Frontal cortex (tissue), 4 donors: Measurements from ENCODE around the gene VDR. TPM values are rescaled to one million over a fixed set of nuclear protein-coding genes. Genes with fewer than 3 reads are reported as not detected.
A peak's percentile ranks its signal among the peaks of the same experiment; 100 is the strongest.

ENCODE experiments used
- DNase-seq, 2 donors: peaks; one replicate each; pipeline ENCODE4 v3.0.0; 2012; ENCODE audit warnings: low spot score in 2 of 2
- FAIRE-seq: peaks from 2 replicates; lab custom pipeline; 2012; peaks lifted over from hg19 to GRCh38; lab: Jason Lieb, UNC
- total RNA-seq: library from RNA; depleted of rRNA; stranded (reverse); fragments of >200 nt; gene quantifications from one replicate; pipeline ENCODE4 v1.2.3, GENCODE V29; 2014
- donor health status: control.
- donor health status: control.
- donor health status: control.

Gene VDR
- total RNA-seq, 1 donor from 2014 or later: not detected

DNA sequence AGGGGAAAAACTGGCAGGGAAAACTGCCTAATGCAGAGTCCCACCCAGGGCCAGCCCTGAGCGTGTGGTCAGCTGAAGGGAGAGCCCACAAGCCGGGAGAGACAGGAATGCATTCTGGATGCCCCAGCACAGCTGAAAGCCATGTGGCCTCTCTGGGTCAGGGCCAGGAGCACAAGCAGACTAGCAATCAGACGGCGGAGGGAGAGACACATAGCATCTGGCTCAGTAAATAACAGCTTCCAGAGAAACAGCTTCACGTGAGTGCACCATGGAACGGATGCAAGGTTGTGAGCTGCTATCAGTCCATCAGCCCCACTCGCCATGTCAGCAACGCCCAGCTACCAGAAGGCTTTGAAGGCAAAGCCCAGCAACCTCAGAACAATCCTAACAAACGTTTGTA, 30.4 kb upstream of the VDR start:
- no peak for DNase-seq
- FAIRE-seq: no peak

DNA sequence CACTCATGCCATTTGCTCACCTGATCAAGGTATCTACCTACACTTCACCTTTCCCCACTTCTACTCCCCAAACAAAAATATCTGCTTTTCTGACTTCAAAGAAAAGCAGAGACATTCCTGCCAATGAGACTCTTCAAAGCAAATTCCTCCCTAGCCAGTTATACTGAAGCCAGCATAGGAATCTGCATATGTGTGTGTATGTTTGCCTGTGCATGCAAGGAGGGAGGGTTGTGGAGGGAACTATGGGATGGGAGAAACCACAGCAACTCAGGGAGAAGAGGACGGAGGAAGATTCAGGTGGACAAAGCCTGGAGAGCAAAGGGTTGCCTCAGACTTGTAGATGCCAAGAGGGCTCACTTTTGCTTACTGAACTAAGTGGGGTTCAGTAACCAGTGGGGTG, 26.4 kb upstream of the VDR start:
- DNase-seq: no peak
- no peak for FAIRE-seq

DNA sequence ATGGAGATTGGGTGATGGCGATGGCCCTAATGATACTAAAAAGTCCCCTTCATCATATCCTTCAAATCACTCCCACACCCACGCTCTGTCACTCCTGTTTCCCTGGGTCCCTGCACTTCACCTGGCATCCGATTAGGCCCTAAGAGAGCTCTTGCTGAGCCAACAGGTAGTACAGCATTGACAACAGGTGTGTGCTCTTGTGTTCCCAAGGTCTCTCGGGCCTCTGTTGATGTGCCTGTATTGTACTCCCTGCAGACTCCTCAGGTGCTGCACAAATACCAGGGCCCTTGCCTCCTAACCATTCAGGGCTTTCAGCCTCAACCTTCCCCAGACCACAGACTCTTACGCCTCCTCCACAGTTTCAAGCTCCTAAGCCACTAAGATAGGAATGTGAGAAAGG, 25.8 kb upstream of the VDR start:
- FAIRE-seq (no peak), DNase-seq (no peak)

DNA sequence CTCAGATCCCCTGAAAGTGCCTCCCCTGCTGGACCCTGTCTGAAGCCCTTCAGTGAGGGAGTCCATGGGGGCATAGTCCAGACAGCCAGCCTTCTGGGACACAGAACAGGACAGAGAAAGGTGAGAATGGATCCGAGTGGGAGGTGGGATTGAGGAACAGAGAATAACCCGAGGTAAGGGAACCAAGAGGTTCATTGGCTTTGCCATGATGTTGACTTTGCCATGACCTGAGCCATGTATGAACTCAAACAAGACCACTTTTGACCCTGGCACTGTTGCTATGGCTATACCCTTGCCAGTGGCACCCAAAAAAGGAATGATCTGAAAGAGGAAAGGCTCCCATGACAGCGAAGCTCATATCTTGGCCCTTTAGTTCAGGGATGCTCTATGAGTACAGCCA, 22.6 kb upstream of the VDR start:
- FAIRE-seq: no peak
- DNase-seq: no peak

DNA sequence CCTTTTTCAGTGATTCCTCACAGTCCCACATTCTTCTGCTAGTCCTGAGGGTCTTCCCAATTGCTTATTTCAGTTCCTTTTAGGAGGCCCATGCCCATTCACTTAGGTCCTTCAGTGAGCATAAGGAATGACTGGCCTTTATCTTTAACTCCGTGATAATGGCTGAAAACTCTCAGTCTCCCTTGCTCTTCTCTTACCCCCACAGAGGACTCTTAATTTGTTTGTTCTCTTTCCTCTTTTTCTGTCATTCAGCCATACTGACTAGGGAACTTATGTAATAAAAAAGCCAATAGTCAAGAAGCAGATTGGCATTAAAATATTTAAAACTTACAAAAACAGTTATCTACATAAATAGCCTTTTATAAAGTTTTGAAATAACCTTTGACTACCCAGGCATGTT, 17.1 kb upstream of the VDR start:
- no peak for FAIRE-seq
- no peak for DNase-seq

DNA sequence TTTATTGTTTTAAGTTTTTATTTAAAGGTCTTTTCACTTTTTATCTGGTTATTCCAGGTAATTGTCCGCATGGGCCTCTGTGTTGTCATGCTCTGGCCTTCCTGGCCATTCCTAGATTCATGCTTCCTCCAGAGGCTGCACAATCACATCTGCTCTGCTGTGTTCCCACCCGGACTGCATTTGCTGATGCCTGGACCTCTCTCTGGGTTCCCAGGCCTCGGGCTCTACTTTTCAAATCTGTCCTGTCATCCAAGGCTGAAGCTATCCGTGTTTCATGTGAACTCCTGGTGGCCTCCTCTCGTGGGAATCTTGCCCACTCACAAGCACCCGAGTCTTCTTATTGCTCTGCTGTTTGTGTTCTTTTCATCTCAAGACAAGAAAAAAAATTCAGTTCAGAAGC, 16.1 kb upstream of the VDR start:
- DNase-seq (no peak), FAIRE-seq (no peak)

DNA sequence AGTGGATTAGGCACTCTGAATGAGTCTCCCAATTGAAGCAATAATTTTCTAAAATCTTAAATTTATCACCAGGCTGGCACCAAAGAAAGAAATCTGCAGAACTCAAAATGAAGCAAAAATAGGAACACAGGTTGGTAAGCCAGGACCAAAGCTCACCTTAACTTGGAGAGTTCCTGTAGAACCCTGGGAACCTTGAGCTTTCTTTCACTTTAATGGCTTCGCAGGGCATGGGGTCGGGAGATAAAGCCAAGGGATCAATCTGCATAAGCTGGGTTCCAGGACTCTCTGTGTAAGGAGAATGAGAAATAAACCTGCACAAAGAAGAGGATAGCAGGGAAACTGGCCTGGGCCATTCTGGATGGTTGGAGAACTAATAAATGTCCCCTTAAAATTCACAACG, 8.3 kb upstream of the VDR start:
- DNase-seq (no peak), FAIRE-seq (no peak)

DNA sequence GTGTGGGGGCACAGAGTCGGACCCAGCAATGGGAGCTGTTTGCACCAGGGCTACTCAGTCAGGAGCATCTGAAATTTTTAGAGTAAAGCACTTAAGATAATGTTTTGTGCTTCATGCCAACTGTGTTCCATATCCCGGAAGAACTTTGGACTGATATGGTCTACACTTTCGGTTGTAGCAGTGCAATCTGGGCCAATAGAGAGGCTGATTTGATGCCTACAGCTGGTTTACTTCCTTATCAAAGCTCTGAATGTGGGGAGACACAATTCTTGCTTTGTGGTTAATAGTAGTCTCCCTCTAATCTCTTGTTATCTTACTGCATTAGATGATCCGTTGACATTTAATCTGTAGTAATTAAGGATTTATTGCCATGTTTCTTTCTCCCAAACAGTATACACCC, 7.8 kb upstream of the VDR start:
- DNase-seq (no peak), FAIRE-seq (no peak)

DNA sequence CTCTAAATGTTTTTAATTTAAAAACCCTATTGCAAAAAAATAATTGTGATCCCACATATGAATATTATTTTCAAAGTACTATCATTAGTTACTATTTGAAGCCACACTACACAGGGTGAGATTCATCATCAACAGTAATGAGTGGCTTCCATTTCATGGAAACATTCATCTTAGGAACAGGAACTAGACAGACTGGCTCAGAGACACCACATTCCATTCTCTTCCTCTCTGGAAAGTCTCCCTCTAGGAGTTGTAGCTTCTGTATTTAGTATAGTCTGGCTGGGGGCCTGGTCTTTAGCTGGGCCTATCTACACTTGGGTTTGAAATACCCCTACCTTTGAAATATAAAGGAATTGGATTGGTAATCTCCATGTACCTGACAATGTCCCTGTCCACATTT, 6.2 kb upstream of the VDR start:
- no peak for DNase-seq
- FAIRE-seq: no peak

DNA sequence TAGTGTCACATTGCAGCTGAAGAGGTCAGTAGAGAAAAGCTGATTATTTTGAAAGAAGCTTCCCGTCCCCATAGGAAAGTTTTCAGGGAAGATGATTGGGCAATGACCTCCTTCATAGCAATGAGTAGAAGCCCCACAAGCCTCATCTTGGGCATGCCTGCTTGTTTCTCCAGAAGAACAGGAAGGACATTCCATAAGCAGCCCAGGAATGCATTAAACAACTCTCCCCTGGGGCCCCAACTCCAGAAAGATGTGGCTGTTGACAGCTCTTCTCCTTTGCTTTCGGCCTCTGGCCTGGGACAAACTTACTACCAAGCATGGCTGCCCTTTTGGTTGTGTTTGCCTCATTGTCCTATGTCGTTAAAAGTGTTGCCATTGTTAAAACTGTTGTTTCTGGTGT, 5.7 kb upstream of the VDR start:
- FAIRE-seq (no peak), DNase-seq (no peak)

DNA sequence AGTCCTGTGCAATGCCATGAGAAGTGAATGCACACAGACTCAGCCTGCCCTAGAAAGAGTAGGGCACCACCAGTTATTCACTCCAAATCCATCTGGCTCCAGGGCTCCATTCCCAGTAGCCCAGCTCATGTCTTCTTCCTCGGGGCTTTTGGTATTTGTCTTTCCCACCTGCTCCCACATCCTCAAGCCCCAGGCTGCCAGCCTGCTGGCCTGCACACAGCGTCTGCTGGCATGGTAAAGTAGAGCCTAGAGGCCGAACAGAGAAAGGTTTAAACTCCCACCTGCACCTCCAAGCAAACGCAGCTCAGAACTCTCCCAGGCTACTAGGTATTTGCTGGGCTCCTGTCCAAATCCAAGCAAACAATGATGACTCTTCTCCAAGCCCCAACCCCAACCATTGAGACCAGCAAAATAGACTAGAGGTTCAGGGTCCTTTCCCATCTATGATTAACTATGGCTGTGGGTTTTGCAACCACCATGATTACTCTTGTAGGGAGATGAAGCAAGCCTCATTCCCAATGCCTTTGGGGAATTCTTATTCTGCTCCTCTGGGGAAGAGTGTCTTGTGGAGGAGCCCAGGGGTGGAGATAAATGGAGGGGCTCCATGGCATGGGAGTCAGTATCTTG, 5.2 kb upstream of the VDR start:
- no peak for DNase-seq
- no peak for FAIRE-seq

DNA sequence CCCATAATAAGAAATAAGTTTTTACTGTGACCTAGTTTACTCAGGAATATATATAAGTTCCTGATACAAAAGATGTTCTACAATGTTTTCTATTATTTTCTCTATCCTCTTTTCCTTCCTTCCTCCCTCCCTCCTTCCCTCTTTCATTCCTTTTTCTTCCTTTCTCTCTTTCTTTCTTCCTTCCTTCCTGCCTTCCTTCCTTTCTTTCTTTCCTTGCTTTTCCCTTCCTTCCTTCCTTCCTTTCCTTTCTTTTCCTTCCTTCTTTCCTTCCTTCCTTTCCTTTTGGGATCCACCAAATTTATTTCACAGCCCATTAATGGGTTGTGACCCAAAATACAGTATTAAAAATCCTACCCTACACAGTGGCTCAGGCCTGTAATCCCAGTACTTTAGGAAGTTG, 3.9 kb upstream of the VDR start:
- no peak for DNase-seq
- FAIRE-seq: no peak

DNA sequence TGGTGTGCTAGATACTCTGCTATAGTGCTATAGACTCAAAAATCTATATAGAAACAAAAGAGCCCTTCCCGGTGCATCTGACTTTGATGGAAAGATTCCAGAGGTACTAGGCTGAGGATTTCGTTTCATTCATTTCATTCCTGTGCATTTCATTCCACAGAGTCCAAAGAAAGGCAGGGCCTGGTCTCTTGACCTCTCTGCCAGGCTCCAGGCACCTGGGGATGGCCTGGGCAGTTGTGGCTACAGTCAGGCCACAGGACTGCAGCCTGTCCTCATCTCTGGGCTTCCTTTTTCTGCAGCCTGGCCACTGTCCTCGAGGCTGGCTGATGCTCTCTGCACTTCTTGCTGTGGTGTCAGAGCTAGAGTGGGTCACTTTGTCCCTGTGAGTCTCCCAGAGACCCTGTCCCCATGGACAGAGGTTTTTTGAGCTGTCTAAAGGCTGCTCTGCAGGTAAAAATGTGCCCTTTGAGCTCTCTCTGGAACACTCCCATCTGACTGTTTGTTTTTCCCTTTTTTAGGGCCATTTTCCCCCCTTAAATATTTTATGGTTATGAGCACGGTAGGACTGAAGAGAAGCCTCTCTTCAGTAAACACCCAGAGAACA, 3.2 kb upstream of the VDR start:
- FAIRE-seq (no peak), DNase-seq (no peak)

DNA sequence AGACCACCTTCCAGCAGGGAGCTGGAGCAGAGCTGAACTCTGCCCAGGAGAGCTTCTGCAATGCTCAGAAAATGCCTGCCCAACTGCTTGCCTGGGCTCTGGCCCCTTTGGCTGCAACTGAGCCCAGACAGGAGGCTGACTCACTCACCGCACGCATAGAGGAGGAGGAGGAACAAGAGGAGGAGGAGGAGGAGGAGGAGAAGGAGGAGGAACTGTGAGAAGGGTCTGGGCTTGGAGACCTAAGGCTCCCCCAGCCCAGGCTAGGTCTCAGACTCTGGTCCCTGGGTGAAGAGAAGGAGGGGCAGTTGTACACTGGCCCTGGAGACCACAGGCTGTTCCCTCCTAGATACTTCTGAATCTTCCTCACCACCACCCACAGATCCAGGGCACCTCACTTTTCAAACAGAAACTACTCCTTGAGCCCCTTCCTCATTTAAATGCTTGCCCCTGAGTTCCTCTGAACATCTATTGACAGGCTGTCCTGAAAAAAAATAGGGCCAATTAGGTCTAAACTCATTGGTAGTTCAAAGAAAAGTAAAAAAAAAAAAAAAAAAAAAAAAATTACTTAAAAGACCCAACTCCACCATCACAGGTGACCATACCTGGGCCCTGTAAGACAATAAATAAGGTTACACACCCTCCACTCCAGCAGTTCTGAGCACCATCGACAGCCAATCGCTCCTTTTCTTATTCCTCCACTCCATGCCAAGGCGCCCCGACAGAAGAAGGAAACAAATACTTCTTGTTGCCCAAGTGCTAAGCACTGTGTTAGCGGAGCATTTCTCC, 674 bp downstream of the VDR start:
- peak in 1 of 2 donors; percentile 20 for DNase-seq

DNA sequence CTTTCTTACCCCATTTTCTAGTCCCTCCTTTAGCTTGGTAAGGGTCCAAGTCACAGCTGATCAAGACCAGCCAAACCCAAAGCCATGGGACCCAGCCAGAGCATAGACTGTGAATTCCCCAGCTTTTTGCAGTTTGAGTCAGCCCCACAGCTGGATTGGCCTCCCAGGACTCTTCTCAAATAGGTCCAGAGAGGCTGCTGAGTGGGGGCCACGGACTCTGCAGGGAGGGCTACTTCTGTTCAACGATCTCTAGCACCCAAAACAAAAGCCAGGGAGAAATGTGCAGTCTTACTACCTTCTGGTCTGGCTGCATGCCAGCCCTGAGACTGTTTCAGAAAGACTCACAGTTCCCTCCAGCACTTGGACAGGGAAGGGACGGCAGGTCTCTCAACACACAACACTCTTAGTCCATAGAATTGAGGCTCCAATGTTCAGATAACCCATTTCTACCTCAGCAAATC, 1.6 kb downstream of the VDR start:
- DNase-seq: no peak
- FAIRE-seq: no peak

More for the DNA sequence above, 674 bp downstream of the VDR start:
- no peak for FAIRE-seq

DNA sequence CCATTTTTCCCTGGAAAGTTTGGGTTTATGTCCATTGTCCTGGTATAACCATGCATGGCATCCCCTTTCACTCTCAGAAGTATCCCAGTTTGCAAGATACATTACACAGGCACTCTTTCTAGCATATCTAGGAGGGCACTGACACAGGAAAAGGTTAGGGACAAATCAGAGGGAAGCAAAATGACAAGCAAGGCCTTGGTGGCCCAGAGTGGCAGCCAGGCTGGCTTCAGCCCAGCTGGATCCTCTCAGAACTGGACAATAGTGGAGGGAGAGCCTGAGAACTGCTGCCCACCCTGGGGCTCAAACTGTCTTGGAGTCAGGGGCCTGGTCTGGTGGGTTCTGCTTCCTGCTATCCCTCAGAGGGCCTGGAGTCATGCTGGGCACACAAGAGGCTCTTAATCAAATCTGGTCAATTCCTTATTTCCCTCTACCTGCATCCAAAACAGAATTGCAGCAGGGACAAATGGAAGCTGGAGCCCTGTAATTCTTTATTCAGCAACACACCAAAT, 2.6 kb downstream of the VDR start:
- no peak for FAIRE-seq
- no peak for DNase-seq

DNA sequence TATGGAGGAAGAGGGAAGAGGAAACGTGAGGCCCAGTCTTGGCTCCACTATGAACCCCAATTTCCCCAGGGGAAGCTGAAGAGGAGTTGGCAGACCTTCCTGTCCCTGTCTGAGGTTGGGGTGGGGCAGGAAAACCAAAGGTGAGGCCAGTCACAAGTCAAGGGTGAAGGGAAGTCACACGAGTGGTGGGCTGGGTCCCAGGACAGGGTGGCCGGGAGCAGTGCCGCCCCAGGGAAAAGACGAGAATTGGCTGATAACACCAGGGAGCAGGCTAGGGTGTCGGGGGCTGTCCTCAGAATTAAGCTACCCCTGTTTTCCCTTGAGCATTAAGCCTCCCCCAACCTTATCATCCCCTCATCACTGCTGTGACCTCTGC, 3.1 kb downstream of the VDR start:
- DNase-seq: no peak
- no peak for FAIRE-seq

DNA sequence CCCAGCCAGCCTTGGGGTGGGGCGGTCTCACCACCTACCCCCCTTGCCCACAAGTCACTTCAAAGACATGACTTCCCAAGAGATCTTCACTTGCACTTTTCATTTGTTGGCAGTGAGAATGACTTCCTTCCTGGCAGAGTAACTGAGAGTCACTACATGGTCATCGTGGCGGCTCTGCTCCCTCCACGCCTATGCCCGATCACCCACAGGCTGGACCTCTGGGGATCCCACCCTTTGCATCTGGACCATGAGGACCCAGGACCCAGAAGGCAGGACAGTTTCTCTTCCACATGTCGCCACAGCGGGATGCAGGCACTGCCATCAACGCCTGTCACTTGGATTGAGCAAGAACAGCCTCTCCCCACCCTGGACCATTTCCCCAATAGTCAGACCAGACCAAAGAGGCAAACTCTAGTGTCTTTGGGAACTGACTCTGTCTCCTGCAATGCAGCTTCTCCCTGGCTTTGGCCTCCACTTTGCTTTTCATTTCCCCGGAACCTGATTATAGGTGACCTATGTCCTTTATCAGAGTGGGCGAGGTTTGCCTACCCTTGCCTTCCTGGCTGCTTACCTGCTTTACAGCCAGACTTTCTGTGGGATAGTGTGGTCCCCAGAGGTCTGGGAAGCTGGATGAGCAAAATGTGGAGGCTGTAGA, 3.6 kb downstream of the VDR start:
- FAIRE-seq: no peak
- DNase-seq: no peak

DNA sequence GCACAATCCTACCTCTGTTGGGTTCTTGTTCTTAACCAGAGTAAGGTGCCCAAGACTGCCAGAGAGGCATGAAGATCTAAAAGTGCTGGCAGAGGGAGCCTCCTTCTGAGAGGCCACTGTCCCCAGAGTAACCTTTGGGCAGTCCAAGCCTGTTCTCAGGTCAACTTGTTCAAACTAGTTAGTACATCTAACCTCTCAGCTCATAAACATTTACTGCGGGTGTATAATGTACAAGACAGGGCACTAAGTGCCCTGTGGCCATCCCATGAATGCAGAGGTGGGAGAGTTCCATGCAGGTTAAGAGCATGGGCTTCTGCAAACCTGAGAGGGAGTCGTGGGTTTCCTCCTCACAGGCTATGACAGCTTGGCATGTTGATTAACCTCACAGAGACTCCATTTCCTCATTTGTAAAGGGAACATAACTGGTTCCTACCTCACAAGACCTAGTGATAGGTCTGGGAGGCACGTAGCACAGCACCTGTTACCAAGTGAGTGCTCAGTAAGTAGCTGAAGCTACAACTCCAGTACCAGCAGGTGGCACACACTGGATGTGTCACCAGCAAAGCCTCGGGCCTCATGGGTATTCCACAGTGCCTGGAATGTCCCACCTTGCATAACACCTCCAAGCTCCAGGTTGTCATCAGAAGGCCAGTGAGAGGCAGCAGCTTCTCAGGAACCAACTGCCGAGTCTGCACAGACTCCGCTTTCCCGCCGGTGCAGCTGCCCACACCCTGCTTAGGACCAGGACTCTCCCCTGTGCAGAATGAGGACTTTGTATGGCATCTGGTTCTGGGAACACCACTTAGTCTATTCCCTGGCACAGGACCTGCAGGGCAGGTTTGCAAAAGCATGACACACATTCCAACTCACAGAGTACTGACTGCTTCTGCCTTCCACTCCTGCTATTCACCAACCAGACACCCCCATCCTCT, 4.4 kb downstream of the VDR start:
- DNase-seq: no peak
- no peak for FAIRE-seq

DNA sequence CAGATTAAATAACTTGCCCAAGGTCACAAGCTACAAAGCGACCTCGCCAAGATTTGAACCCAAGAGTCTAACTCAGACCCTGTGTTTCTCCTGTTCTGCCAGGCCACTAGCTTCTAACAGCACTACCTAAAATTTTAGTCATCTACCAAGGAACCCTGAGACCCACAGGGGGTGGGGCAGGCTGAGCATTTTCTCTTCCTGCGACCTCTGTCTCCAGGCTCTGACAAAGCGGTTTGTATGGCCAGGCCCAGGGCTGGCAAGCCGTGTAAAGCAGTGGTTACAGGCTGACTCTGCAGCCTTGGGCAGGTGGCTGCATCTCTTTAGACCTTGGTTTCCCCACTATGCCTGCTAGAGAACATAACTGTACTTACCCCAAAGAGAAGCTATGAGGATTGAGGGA, 5.3 kb downstream of the VDR start:
- FAIRE-seq (no peak), DNase-seq (no peak)
